Stimulated activated naive CD4-positive, alpha-beta T cell (primary cell): Measurements from ENCODE around the gene LILRB2.
A peak's percentile ranks its signal among the peaks of the same experiment; 100 is the strongest.
"Not testable (repeated sequence)": the region's sequence is repeated elsewhere in the genome, so short reads cannot be mapped to it uniquely, and the experiment has no call there.

Experiments
- DNase-seq, 6 experiments: peaks; one replicate each; lab custom pipeline; 2025; lab: John Stamatoyannopoulos, UW

LILRB2 gene

GRCh38 chr19:54240372-54241336 lies 40.3 kb downstream of the LILRB2 start:
- not testable (repeated sequence) for DNase-seq

DNA sequence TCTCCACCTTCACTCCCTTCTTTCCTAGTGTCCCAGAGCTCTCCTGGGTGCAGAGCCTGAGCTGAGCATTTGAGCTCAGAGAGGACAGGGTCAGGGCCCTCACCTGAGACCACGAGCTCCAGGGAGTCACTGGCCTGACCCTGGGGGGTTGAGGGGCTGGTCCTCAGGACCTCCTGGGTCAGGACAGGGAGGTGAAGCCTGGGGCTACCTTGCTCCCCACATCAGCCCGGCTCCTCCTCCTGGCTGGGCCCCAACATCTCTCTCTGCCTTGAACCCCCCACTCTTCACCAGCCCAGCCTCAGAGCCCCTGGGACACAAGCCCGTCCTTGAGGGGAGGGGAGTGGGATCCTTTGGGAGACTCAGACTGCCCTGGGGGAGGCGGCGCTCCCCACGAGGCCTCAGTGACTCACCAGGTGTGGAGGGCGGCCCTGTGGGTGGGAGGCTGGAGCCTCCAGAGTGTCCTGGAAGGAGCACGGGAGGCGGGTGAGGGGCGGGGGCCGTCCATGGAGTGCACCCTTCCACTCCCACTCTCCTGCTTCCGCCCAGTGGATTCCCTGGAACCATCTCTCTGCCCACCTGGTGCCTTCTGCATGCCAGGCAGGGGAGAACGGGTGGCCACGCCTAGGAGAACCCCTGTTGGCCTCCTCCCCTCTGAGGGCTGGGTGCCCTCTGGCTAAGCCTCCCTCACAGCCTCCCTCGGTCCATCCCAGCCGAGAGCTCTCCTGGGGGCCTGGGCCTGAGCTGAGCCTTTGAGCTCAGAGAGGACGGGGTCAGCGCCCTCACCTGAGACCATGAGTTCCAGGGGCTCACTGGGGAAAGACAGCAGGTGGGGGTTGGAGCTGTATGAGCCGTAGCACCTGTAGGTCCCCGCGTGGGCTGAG lies 41.2 kb downstream of the LILRB2 start:
- DNase-seq: not testable (repeated sequence)

DNA sequence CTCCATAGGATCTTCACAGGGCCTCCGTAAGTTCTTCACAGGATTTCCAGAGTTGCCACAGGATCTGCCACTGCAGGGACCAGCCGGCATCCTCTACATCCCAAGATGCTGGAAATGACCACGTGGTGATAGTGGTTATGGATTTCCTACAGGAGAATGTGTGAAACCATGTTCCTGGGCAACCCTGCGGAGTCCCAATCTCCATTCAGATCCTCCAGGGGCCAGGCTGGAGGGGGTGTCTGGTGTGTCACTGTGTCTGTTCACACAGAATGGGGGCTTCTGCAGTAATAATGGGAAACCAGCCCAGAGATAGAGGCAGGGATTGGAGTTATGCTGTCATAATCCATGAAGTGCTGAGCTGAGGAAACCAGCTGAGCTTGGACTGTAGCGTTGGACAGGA lies 47.0 kb downstream of the LILRB2 start:
- DNase-seq: no peak

DNA sequence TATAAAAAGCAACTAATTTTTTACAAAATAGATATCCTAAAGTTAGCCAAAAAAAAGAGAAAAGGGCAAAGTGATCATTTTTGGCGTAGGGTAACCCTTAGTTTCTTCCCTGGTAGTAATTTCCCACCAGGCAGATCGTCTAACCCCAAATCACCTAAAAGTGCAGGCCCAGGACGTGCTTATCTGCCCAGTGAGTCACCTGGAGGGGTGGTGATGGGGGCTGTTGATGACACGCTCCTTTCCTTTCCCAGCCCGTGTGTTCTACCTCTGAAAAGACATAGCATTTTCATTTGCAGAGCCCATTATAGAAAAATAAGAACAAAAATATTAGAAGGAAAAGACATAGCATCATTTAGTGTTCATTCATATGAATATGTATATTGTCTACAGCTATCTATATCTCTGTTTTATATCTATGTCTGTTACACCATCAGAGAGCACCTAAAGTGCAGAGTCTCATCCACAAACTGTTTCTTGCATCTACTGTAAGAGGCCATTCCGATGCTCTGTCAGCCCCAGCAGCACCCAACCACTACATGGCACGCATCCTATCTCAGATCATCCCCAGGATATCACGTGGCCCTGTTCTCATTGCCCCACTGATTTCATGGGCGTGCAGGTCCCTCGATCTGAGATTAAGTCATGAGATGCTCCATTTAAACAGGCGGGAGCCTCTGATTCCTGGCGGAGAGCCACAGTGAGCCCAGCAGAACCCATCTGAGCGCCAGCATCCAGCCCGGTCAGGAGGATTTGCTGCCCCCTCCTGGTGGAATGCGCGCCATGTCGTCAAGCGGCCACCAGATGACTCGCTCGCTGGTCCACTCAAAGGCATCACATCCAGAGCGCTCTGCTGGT lies 49.6 kb downstream of the LILRB2 start:
- peak; percentile 55 to 79 (median 73) for DNase-seq

DNA sequence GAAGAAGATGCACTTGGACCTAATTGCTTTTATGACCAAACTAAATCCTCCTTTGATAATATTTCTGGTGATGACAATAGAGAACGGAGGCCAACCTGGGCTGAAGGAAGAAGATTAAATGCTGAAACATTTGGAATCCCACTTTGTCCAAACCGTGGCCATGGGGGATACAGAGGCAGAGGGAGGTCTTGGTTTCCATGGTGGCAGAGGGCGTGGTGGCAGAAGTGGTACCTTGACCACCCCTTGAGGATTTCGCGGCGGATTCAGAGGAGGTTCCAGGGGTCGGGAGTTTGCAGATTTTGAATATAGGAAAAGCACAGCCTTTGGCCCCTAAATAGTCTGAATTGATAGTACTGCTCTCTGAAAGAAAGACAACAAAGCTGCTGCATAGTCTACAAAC lies 50.9 kb downstream of the LILRB2 start:
- no peak for DNase-seq

DNA sequence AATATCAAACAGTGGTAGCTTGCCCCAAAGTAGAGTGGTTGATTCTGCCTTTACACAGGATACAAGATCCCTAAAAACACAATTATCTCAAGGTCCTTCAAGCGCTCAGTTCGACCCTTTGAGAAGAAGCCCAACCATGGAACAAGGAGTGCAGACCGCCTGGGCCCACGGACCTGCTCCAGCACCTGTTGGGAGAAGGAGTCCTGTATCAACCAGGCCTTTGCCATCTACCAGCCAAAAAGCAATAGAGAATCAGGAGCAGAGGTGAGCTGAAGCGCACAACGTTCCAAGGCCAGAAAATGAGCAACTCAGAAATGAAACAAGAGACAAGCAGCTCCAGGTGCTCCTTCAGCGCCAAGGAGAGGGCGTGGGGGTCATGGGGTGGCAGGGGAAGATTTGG lies 51.8 kb downstream of the LILRB2 start:
- no peak for DNase-seq

DNA sequence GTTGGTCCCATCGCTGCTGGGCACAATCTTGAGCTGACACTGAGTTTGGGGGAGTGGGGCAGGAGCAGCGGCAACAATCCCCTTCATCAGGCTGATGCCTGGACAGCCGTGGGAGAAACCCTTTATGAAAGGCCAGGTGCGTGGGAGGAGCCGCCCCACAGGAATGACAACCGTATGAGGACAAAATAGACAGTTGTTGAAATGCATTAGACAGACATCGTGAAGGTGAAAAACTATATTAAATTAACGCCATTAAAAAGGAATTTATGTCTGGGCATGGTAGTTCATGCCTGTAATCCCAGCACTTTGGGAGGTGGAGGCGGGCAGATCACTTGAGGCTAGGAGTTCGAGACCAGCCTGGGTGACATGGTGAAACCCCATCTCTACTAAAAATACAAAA lies 56.3 kb downstream of the LILRB2 start:
- not testable (repeated sequence) for DNase-seq

DNA sequence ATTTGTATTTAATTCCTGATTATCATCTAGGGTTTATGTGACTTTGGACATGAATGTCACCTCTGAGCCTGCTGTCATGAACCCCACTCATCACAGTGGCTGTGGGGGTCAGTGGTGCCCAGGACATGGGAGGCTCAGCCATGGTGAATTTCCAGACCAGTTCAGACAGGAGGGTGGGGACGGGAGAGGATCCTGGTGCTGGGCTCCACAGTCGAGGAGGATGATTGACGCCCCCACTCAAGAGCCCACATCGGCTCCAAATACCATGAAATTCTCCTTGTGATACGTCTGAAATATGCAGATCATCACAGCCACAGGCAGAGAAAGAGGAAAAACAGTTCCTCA lies 57.0 kb downstream of the LILRB2 start:
- not testable (repeated sequence) for DNase-seq
